ENCODE data around the gene TMEM168. TPM values are rescaled to one million over a fixed set of nuclear protein-coding genes. Genes with fewer than 3 reads are reported as not detected.

Gene TMEM168
- total and polyA plus RNA-seq, 2 experiments from 2014 or later: 5.2 to 14.8 TPM

DNA sequence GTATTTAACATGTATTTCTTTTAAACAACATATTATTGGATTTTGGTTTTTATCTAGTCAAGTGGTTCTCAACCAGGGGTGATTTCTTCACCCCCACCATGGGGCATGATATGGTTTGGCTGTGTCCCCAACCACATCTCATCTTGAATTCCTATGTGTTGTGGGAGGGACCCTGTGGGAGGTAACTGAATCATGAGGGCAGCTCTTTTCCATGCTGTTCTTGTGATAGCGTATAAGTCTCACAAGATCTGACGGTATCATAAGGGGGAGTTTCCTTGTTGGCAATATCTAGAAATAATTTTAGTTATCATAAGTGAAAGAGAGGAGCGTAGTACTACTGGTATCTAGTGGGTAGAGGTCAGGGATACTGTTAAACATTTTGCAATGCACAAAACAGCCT lies 37.6 kb downstream of the TMEM168 start:
- H3K36me3 ChIP-seq (ENCODE audit: insufficient read depth): no peaks in the 10 kb centered on the region
- H3K27me3 ChIP-seq (ENCODE audit: insufficient read depth): no peaks in the 10 kb centered on the region
- no peaks in the 10 kb centered on the region for H3K79me2 ChIP-seq (replicated peaks; ENCODE audit: insufficient read depth)
- no peaks in the 10 kb centered on the region for H4K20me1 ChIP-seq (replicated peaks; ENCODE audit: insufficient read depth)
- no peak overlapping the region for H3K4me2 ChIP-seq
- no peak overlapping the region for H3K4me3 ChIP-seq
- Mint-ChIP-seq H3K4me1 (no peaks in the 10 kb centered on the region), H3K36me3 (ENCODE audit: low read depth) (no peaks in the 10 kb centered on the region), H3K27me3 (ENCODE audit: insufficient read depth, low read depth, poor library complexity) (no peaks in the 10 kb centered on the region), H3K27ac (no peak overlapping the region), H3K9me3 (no peaks in the 10 kb centered on the region), H3K4me3 (no peak overlapping the region)
- ATAC-seq: no peak
- no peaks in the 10 kb centered on the region for H3K9me2 ChIP-seq (ENCODE audit: insufficient read depth)
- DNase-seq (ENCODE audit: low spot score): no peak
- TF ChIP-seq, protein P1, sequence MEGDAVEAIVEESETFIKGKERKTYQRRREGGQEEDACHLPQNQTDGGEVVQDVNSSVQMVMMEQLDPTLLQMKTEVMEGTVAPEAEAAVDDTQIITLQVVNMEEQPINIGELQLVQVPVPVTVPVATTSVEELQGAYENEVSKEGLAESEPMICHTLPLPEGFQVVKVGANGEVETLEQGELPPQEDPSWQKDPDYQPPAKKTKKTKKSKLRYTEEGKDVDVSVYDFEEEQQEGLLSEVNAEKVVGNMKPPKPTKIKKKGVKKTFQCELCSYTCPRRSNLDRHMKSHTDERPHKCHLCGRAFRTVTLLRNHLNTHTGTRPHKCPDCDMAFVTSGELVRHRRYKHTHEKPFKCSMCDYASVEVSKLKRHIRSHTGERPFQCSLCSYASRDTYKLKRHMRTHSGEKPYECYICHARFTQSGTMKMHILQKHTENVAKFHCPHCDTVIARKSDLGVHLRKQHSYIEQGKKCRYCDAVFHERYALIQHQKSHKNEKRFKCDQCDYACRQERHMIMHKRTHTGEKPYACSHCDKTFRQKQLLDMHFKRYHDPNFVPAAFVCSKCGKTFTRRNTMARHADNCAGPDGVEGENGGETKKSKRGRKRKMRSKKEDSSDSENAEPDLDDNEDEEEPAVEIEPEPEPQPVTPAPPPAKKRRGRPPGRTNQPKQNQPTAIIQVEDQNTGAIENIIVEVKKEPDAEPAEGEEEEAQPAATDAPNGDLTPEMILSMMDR (conservative IDR thresholded peaks at IDR 0.05; ENCODE audit: low read depth in 2 of 2): no peak
- TF ChIP-seq, protein P2, sequence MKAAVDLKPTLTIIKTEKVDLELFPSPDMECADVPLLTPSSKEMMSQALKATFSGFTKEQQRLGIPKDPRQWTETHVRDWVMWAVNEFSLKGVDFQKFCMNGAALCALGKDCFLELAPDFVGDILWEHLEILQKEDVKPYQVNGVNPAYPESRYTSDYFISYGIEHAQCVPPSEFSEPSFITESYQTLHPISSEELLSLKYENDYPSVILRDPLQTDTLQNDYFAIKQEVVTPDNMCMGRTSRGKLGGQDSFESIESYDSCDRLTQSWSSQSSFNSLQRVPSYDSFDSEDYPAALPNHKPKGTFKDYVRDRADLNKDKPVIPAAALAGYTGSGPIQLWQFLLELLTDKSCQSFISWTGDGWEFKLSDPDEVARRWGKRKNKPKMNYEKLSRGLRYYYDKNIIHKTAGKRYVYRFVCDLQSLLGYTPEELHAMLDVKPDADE (IDR thresholded peaks at IDR 0.05): no peak
- TF ChIP-seq JUNB (IDR thresholded peaks at IDR 0.05; ENCODE audit: unreplicated experiment): no peak
- no peak for TF ChIP-seq POLR2AphosphoS5 (IDR thresholded peaks at IDR 0.05; ENCODE audit: low read depth)
- no peak for TF ChIP-seq NANOG (IDR thresholded peaks at IDR 0.05; ENCODE audit: borderline replicate concordance)
- TF ChIP-seq, protein P3, sequence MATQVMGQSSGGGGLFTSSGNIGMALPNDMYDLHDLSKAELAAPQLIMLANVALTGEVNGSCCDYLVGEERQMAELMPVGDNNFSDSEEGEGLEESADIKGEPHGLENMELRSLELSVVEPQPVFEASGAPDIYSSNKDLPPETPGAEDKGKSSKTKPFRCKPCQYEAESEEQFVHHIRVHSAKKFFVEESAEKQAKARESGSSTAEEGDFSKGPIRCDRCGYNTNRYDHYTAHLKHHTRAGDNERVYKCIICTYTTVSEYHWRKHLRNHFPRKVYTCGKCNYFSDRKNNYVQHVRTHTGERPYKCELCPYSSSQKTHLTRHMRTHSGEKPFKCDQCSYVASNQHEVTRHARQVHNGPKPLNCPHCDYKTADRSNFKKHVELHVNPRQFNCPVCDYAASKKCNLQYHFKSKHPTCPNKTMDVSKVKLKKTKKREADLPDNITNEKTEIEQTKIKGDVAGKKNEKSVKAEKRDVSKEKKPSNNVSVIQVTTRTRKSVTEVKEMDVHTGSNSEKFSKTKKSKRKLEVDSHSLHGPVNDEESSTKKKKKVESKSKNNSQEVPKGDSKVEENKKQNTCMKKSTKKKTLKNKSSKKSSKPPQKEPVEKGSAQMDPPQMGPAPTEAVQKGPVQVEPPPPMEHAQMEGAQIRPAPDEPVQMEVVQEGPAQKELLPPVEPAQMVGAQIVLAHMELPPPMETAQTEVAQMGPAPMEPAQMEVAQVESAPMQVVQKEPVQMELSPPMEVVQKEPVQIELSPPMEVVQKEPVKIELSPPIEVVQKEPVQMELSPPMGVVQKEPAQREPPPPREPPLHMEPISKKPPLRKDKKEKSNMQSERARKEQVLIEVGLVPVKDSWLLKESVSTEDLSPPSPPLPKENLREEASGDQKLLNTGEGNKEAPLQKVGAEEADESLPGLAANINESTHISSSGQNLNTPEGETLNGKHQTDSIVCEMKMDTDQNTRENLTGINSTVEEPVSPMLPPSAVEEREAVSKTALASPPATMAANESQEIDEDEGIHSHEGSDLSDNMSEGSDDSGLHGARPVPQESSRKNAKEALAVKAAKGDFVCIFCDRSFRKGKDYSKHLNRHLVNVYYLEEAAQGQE (IDR thresholded peaks at IDR 0.05; ENCODE audit: unreplicated experiment): no peak
- no peak for TF ChIP-seq ZNF331 (CRISPR knock-in tag; IDR thresholded peaks at IDR 0.05; ENCODE audit: low read depth)
- H3F3A ChIP-seq (replicated peaks; ENCODE audit: low read depth): no peaks in the 10 kb centered on the region
- H3K27ac ChIP-seq (ENCODE audit: low read depth): no peak overlapping the region
- H3K4me1 ChIP-seq (ENCODE audit: insufficient read depth): no peaks in the 10 kb centered on the region
- H2AFZ ChIP-seq: no peak overlapping the region

DNA sequence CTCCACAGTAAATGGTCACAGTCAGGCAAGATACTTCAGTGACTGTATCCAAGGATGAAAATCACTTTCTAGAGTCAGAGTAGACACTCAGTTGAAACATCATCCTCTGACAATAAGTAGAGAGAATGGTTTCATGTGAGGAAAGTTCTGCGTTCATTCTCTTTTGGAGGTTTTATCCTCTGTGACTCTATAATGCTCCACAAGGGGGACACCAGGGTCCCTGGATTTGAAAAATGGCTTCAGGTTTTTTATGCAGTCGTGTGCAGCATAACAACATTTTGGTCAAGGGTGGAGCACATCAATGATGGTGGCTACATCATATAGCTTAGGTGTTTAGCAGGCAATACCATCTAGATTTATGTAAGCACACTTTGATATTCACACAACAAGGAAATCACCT lies 40.4 kb downstream of the TMEM168 start:
- peak; percentile 32 for DNase-seq (ENCODE audit: low spot score)
- no peaks in the 10 kb centered on the region for H3K36me3 Mint-ChIP-seq (ENCODE audit: low read depth)
- TF ChIP-seq ZNF114 (CRISPR knock-in tag; IDR thresholded peaks at IDR 0.05) (no peak), STAT1 (IDR thresholded peaks at IDR 0.05; ENCODE audit: unreplicated experiment) (no peak)
- TF ChIP-seq, protein P1 (conservative IDR thresholded peaks at IDR 0.05; ENCODE audit: low read depth in 2 of 2): peak; percentile 41 to 54

More for the DNA sequence above, 40.4 kb downstream of the TMEM168 start:
- H2AFZ ChIP-seq: no peak overlapping the region
- Mint-ChIP-seq H3K9me3 (no peaks in the 10 kb centered on the region), H3K4me1 (no peaks in the 10 kb centered on the region), H3K27me3 (ENCODE audit: insufficient read depth, low read depth, poor library complexity) (no peaks in the 10 kb centered on the region), H3K27ac (no peak overlapping the region), H3K4me3 (no peak overlapping the region)
- H3K27ac ChIP-seq (ENCODE audit: low read depth): no peak overlapping the region
- no peaks in the 10 kb centered on the region for H3K9me2 ChIP-seq (ENCODE audit: insufficient read depth)
- no peak overlapping the region for H3K4me2 ChIP-seq
- no peaks in the 10 kb centered on the region for H3K27me3 ChIP-seq (ENCODE audit: insufficient read depth)
- H3K4me1 ChIP-seq (ENCODE audit: insufficient read depth): no peaks in the 10 kb centered on the region
- no peak for ATAC-seq
- no peaks in the 10 kb centered on the region for H4K20me1 ChIP-seq (replicated peaks; ENCODE audit: insufficient read depth)
- no peaks in the 10 kb centered on the region for H3K79me2 ChIP-seq (replicated peaks; ENCODE audit: insufficient read depth)
- no peaks in the 10 kb centered on the region for H3F3A ChIP-seq (replicated peaks; ENCODE audit: low read depth)
- H3K36me3 ChIP-seq (ENCODE audit: insufficient read depth): no peaks in the 10 kb centered on the region
- no peak overlapping the region for H3K4me3 ChIP-seq
